KMS-11 (cell line): ENCODE measurements around the gene SLC39A9.

Experiments
- H2AFZ ChIP-seq: fragments of 200-600 bp; sonication (generic); 2 replicates; pipeline ENCODE4 v1.6.1; 2016; ENCODE audit warnings: antibody characterized with exemption, mixed run types, low read depth
- H3K27ac ChIP-seq: fragments of 200-600 bp; sonication (generic); 2 replicates; pipeline ENCODE4 v1.6.1; 2016; ENCODE audit warnings: mild to moderate bottlenecking, mixed run types
- H3K27me3 ChIP-seq: fragments of 200-600 bp; sonication (generic); 2 replicates; pipeline ENCODE4 v1.6.1; 2017; ENCODE audit warnings: mild to moderate bottlenecking, low read depth, mixed run types, moderate library complexity; ENCODE audit not compliant: insufficient read depth
- H3K36me3 ChIP-seq: fragments of 200-600 bp; sonication (generic); 2 replicates; pipeline ENCODE4 v1.6.1; 2017; ENCODE audit warnings: mild to moderate bottlenecking, mixed run types; ENCODE audit not compliant: insufficient read depth
- H3K4me1 ChIP-seq: fragments of 200-600 bp; sonication (generic); 2 replicates; pipeline ENCODE4 v1.6.1; 2016; ENCODE audit warnings: mild to moderate bottlenecking, low read depth, mixed run types; ENCODE audit not compliant: poor library complexity, severe bottlenecking
- H3K4me2 ChIP-seq: fragments of 200-600 bp; sonication (generic); 2 replicates; pipeline ENCODE4 v1.7.0; 2016; ENCODE audit warnings: mild to moderate bottlenecking, mixed run types
- H3K4me3 ChIP-seq: fragments of 200-600 bp; sonication (generic); IDR thresholded peaks from 2 replicates; pipeline ENCODE4 v1.6.1; 2017; ENCODE audit warnings: low read depth, low read length, mixed read lengths; ENCODE audit not compliant: insufficient read depth
- H3K79me2 ChIP-seq: fragments of 200-600 bp; sonication (generic); 2 replicates; pipeline ENCODE4 v1.6.1; 2016; ENCODE audit warnings: low read depth, mixed run types; ENCODE audit not compliant: insufficient read depth
- H3K9ac ChIP-seq: fragments of 200-600 bp; sonication (generic); 2 replicates; pipeline ENCODE4 v1.6.1; 2016; ENCODE audit warnings: mild to moderate bottlenecking, mixed run types
- H4K20me1 ChIP-seq: fragments of 200-600 bp; sonication (generic); 2 replicates; pipeline ENCODE4 v1.6.1; 2016; ENCODE audit warnings: mild to moderate bottlenecking, mixed run types; ENCODE audit not compliant: insufficient read depth
- CTCF ChIP-seq: fragments of 200-600 bp; sonication (generic); conservative IDR thresholded peaks from 2 replicates; pipeline ENCODE4 v1.6.1; 2017; ENCODE audit warnings: low read depth, mild to moderate bottlenecking, antibody characterized with exemption, low read length, moderate library complexity, mixed read lengths

The SLC39A9 gene

DNA sequence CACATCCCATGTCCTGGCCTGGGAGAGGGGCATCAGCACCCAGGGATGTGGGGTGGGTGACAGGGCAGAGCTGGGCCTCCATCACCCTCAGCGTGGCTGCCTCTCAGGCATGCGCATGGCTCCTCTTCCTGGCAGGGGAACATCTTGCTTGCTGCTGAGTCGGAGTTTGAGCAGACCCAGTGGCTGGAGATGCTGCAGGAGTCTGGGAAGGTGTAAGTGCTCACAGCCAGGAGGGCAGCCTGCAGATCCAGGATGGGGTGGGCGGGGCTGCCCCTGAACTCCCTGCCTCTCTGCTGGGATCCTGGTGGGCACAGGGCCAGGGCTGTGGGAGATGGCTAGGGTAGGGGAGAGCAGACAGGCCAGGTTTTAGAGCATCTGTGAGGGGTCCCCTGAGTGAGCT lies 102.2 kb downstream of the SLC39A9 start:
- Histone ChIP-seq H3K4me1 (no peaks in the 10 kb centered on the region), H2AFZ (no peak overlapping the region), H3K9ac (no peak overlapping the region), H3K4me2 (no peak overlapping the region), H3K36me3 (no peaks in the 10 kb centered on the region), H3K79me2 (no peaks in the 10 kb centered on the region), H3K4me3 (no peak overlapping the region), H4K20me1 (no peaks in the 10 kb centered on the region), H3K27me3 (no peaks in the 10 kb centered on the region), H3K27ac (no peak overlapping the region)
- no peak for TF ChIP-seq CTCF

DNA sequence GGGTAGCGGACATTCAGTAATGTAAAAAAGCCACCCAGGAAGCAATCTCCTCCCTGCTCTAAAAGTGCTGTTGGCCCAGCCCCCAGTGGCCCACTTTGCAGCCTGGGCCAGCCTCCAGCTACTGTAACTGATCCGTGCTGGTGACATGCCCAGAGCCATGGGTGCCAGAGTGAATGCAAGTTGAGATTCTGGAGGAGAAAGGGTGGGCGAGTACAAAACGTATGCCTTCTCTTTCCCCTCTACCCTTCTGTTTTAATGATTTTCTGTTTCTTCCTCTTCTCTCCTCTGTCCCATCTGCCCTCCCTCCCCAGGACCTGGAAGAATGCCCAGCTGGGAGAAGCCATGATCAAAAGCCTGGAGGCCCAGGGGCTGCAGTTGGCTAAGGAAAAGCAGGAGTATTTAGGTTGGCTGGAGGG lies 102.9 kb downstream of the SLC39A9 start:
- no peaks in the 10 kb centered on the region for H3K79me2 ChIP-seq
- H3K27ac ChIP-seq = no peak overlapping the region
- H3K4me1 ChIP-seq = no peaks in the 10 kb centered on the region
- H3K36me3 ChIP-seq = no peaks in the 10 kb centered on the region
- no peak overlapping the region for H3K9ac ChIP-seq
- no peak overlapping the region for H2AFZ ChIP-seq
- H3K4me2 ChIP-seq = no peak overlapping the region
- no peak overlapping the region for H3K4me3 ChIP-seq
- no peaks in the 10 kb centered on the region for H4K20me1 ChIP-seq
- TF ChIP-seq CTCF = no peak
- H3K27me3 ChIP-seq = no peaks in the 10 kb centered on the region

DNA sequence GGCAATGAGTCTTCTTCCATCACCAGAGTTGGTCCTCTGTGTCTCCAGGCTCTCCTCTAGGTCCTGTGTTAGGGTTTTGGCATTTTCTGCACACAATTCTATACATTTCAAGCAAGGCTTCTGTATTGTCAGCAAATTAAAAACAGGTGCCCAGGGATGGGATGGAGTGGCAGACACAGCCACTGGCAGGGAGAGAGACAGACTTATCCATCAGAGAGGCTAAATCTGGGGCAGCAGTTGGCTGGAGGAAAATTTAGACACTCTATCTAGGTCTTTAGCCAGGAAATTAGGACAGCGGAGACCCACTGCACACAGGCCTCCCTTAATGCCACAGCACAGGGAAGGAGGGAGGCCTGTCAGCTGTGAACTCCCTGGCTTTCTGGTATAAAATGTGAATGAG lies 106.3 kb downstream of the SLC39A9 start:
- TF ChIP-seq CTCF = no peak

DNA sequence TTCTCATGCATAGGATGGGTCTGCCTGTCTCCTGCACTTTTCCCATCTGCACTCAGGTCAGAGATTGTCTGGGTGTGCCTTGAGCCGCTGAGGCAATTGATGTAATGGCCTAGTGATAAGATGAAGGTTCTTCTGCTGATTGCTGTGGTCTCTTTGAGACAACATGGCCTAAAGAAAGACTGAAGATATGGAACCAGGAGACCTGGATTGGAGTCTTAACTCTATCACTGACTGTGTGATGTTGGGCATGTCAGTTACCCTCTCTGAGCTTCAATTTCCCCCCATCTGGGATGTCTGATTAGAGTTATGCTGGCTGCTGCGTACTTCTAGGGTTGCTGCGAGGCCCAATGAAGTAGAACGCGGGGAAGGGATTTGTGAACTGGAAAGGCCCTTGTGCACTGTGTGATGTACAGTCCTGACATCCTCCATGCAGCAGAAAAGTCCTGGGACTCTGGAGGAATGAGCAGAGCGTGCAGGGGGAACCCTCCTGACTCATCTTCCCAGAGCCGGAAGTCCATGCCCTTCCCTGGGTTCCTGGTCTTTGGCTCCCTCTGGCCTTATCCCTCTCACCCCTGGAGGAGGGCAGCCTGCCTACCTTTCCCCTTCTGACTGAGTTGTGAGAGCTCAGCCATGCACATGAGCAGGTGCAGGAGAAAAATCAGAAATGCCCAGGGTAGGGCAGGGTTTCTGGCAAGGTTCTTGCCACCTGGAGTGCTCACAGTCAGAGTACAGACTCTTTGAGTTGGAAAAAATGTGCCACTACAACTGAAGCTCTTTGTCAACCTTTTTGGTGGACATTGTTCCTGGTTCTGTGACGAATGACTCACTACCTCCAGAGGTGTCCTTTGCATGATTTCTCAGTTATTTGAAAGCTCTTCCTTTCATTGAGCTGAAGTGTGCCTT lies 107.1 kb downstream of the SLC39A9 start:
- no peaks in the 10 kb centered on the region for H3K79me2 ChIP-seq
- no peak overlapping the region for H3K9ac ChIP-seq
- H3K36me3 ChIP-seq = no peaks in the 10 kb centered on the region
- no peaks in the 10 kb centered on the region for H4K20me1 ChIP-seq
- no peaks in the 10 kb centered on the region for H3K4me1 ChIP-seq
- no peaks in the 10 kb centered on the region for H3K27me3 ChIP-seq
- H3K27ac ChIP-seq = no peak overlapping the region
- no peak for TF ChIP-seq CTCF
- no peak overlapping the region for H3K4me3 ChIP-seq
- H2AFZ ChIP-seq = no peak overlapping the region
- no peak overlapping the region for H3K4me2 ChIP-seq

More for the DNA sequence above, 106.3 kb downstream of the SLC39A9 start:
- no peaks in the 10 kb centered on the region for H3K4me1 ChIP-seq
- H3K4me2 ChIP-seq = no peak overlapping the region
- H3K27ac ChIP-seq = no peak overlapping the region
- H3K9ac ChIP-seq = no peak overlapping the region
- H2AFZ ChIP-seq = no peak overlapping the region
- no peaks in the 10 kb centered on the region for H3K27me3 ChIP-seq
- no peaks in the 10 kb centered on the region for H3K79me2 ChIP-seq
- no peaks in the 10 kb centered on the region for H3K36me3 ChIP-seq
- H4K20me1 ChIP-seq = no peaks in the 10 kb centered on the region
- H3K4me3 ChIP-seq = no peak overlapping the region
